Measurements from ENCODE around the gene DUOX2.

- TF ChIP-seq MAX (IDR thresholded peaks at IDR 0.05) (no peak), RAD21 (IDR thresholded peaks at IDR 0.05; ENCODE audit: low read depth) (no peak), EGR1 (IDR thresholded peaks at IDR 0.05) (no peak), EP300 (IDR thresholded peaks at IDR 0.05; ENCODE audit: borderline replicate concordance) (no peak), CREB1 (IDR thresholded peaks at IDR 0.05; ENCODE audit: low read depth) (no peak), FOXM1 (IDR thresholded peaks at IDR 0.05; ENCODE audit: borderline replicate concordance, low read depth) (no peak), REST (IDR thresholded peaks at IDR 0.05; ENCODE audit: low read depth) (no peak), TEAD4 (IDR thresholded peaks at IDR 0.05) (no peak), NFIC (IDR thresholded peaks at IDR 0.05) (no peak), ZBTB7A (IDR thresholded peaks at IDR 0.05; ENCODE audit: low read depth) (no peak)
Observed at GRCh38 chr15:45148076-45149059, 34.4 kb upstream of the DUOX2 start.
